Measurements from ENCODE around the gene IP6K3. TPM values are rescaled to one million over a fixed set of nuclear protein-coding genes. Genes with fewer than 3 reads are reported as not detected.

IP6K3 gene
- total RNA-seq, 2 donors from 2014 or later = 2.5 to 3.1 TPM

- H3K27ac ChIP-seq = peak overlapping the region; percentile 48 to 65
- WGBS = 16% methylated on average over 7 of the region's 7 CpGs
These were observed 12.1 kb upstream of the IP6K3 start for GRCh38 chr6:33758815-33759216.

GRCh38 chr6:33757906-33758305 lies 11.2 kb upstream of the IP6K3 start:
- DNase-seq (ENCODE audit: low spot score) = no peak
- Histone ChIP-seq H3K27me3 (replicated peaks; ENCODE audit: insufficient read depth) (no peaks in the 10 kb centered on the region), H3K27ac (no peak overlapping the region), H3K36me3 (no peaks in the 10 kb centered on the region), H3K4me1 (replicated peaks) (peaks cover 6% of the 10 kb centered on the region), H3K9me3 (no peaks in the 10 kb centered on the region), H3K4me3 (no peak overlapping the region)
- intact Hi-C loops (cut with DNase I) = no loop called here
- TF ChIP-seq CTCF (IDR thresholded peaks at IDR 0.05) = no peak
- no peak for TF ChIP-seq POLR2A (IDR thresholded peaks at IDR 0.05)
- TF ChIP-seq POLR2AphosphoS5 (IDR thresholded peaks at IDR 0.05) = no peak
- 95% methylated on average over 10 of the region's 10 CpGs for WGBS

More at GRCh38 chr6:33758815-33759216, 12.1 kb upstream of the IP6K3 start:
- DNase-seq (ENCODE audit: low spot score) = peak; percentile 80
- Histone ChIP-seq H3K4me3 (no peak overlapping the region), H3K27me3 (replicated peaks; ENCODE audit: insufficient read depth) (no peaks in the 10 kb centered on the region), H3K9me3 (no peaks in the 10 kb centered on the region), H3K36me3 (no peaks in the 10 kb centered on the region), H3K4me1 (replicated peaks) (peaks cover 6% of the 10 kb centered on the region)
- intact Hi-C loops (cut with DNase I) = no loop called here
- no peak for TF ChIP-seq POLR2A (IDR thresholded peaks at IDR 0.05)
- peak; percentile 91 for TF ChIP-seq POLR2AphosphoS5 (IDR thresholded peaks at IDR 0.05)

GRCh38 chr6:33757113-33757512 lies 10.4 kb upstream of the IP6K3 start:
- DNase-seq (ENCODE audit: low spot score) = no peak
- Histone ChIP-seq H3K27ac (no peak overlapping the region), H3K4me3 (no peak overlapping the region), H3K9me3 (no peaks in the 10 kb centered on the region), H3K36me3 (no peaks in the 10 kb centered on the region), H3K27me3 (replicated peaks; ENCODE audit: insufficient read depth) (no peaks in the 10 kb centered on the region), H3K4me1 (replicated peaks) (peaks cover 5% of the 10 kb centered on the region)
- TF ChIP-seq CTCF (IDR thresholded peaks at IDR 0.05) (no peak), POLR2A (IDR thresholded peaks at IDR 0.05) (no peak), POLR2AphosphoS5 (IDR thresholded peaks at IDR 0.05) (no peak)
- 85% methylated on average over 3 of the region's 3 CpGs for WGBS
- intact Hi-C loops (cut with DNase I) = no loop called here

GRCh38 chr6:33756211-33756954 lies 9.7 kb upstream of the IP6K3 start:
- intact Hi-C loops (cut with DNase I) = no loop called here
- Histone ChIP-seq H3K9me3 (no peaks in the 10 kb centered on the region), H3K27ac (no peak overlapping the region), H3K4me3 (no peak overlapping the region), H3K36me3 (no peaks in the 10 kb centered on the region), H3K4me1 (replicated peaks) (no peaks in the 10 kb centered on the region), H3K27me3 (replicated peaks; ENCODE audit: insufficient read depth) (no peaks in the 10 kb centered on the region)
- DNase-seq (ENCODE audit: low spot score) = no peak
- TF ChIP-seq POLR2A (IDR thresholded peaks at IDR 0.05) (no peak), POLR2AphosphoS5 (IDR thresholded peaks at IDR 0.05) (no peak), CTCF (IDR thresholded peaks at IDR 0.05) (no peak)
- WGBS = 89% methylated on average over 12 of the region's 12 CpGs

- Histone ChIP-seq H3K4me1 (replicated peaks) (no peaks in the 10 kb centered on the region), H3K27me3 (replicated peaks; ENCODE audit: insufficient read depth) (no peaks in the 10 kb centered on the region), H3K9me3 (no peaks in the 10 kb centered on the region), H3K36me3 (no peaks in the 10 kb centered on the region), H3K4me3 (no peak overlapping the region), H3K27ac (no peak overlapping the region)
- 74% methylated on average over 13 of the region's 13 CpGs for WGBS
- DNase-seq (ENCODE audit: low spot score) = no peak
- intact Hi-C loops (cut with DNase I) = no loop called here
- no peak for TF ChIP-seq POLR2AphosphoS5 (IDR thresholded peaks at IDR 0.05)
- no peak for TF ChIP-seq CTCF (IDR thresholded peaks at IDR 0.05)
- no peak for TF ChIP-seq POLR2A (IDR thresholded peaks at IDR 0.05)
These were observed 8.6 kb upstream of the IP6K3 start for GRCh38 chr6:33755070-33755869.
